A673 (cell line): ENCODE results near the gene LAIR1.
"Not testable (repeated sequence)": the region's sequence is repeated elsewhere in the genome, so short reads cannot be mapped to it uniquely, and the experiment has no call there.

Source experiments
- EZH2 ChIP-seq: fragments of 200-600 bp; sonication (generic); IDR thresholded peaks from 2 replicates; pipeline ENCODE4 v1.6.1; 2017; ENCODE audit warnings: borderline replicate concordance, low read depth, mild to moderate bottlenecking, mixed read lengths, antibody characterized with exemption, low read length; ENCODE audit not compliant: poor library complexity, severe bottlenecking
- TF ChIP-seq, protein P1 (sequence below): fragments of 300-800, 200-600 bp; sonication (generic); conservative IDR thresholded peaks from 2 replicates; pipeline ENCODE4 v1.5.1; 2017; ENCODE audit warnings: low read depth, mild to moderate bottlenecking, antibody characterized with exemption, low read length, moderate library complexity, mixed read lengths

DNA sequence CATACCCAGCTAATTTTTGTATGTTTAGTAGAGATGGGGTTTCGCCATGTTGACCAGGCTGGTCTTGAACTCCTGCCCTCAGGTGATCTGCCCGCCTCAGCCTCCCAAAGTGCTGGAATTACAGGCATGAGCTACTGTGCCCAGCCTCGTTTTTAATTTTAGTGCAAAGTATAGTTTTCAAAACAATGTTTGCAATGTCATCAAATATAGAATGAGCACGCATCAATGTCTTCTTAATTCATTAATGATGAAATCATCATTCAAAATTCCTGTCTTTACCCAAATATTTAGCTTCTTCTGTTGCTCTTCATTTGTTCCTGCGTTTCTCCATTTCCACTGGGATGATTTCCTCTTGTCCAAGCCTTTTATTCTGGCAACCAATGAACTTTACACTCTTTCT lies 6.7 kb upstream of the LAIR1 start:
- TF ChIP-seq, protein P1, sequence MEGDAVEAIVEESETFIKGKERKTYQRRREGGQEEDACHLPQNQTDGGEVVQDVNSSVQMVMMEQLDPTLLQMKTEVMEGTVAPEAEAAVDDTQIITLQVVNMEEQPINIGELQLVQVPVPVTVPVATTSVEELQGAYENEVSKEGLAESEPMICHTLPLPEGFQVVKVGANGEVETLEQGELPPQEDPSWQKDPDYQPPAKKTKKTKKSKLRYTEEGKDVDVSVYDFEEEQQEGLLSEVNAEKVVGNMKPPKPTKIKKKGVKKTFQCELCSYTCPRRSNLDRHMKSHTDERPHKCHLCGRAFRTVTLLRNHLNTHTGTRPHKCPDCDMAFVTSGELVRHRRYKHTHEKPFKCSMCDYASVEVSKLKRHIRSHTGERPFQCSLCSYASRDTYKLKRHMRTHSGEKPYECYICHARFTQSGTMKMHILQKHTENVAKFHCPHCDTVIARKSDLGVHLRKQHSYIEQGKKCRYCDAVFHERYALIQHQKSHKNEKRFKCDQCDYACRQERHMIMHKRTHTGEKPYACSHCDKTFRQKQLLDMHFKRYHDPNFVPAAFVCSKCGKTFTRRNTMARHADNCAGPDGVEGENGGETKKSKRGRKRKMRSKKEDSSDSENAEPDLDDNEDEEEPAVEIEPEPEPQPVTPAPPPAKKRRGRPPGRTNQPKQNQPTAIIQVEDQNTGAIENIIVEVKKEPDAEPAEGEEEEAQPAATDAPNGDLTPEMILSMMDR, result not testable (repeated sequence)
- TF ChIP-seq EZH2, result not testable (repeated sequence)
